ENCODE results near the gene PTPRN2. TPM values are rescaled to one million over a fixed set of nuclear protein-coding genes. Genes with fewer than 3 reads are reported as not detected.

Gene PTPRN2
- total and polyA plus RNA-seq, 2 of the 13 experiments (the other 11 are each of a cell fraction or from before 2014, with no cell fraction given), result 2.5 to 24.2 TPM

DNA sequence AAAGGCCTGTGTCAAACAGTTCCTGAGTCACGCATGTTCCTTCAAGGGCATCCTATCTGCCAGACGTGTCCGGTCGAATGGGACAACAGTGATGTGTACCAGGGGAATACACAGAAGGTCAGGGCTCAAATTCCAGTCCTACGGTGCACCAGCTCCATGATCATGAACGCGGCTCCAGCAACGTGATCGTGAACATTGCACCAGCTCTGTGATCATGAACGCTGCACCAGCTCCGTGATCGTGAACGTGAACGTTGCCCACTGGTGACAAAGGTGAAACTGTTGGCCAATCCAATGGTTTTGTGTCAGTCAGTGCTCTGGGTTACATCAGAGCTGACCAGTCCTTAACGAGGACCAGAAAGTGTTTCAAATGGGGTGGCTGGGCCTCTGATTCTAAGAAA, 4.3 kb upstream of the PTPRN2 start (continued):
- TF ChIP-seq, protein P1, sequence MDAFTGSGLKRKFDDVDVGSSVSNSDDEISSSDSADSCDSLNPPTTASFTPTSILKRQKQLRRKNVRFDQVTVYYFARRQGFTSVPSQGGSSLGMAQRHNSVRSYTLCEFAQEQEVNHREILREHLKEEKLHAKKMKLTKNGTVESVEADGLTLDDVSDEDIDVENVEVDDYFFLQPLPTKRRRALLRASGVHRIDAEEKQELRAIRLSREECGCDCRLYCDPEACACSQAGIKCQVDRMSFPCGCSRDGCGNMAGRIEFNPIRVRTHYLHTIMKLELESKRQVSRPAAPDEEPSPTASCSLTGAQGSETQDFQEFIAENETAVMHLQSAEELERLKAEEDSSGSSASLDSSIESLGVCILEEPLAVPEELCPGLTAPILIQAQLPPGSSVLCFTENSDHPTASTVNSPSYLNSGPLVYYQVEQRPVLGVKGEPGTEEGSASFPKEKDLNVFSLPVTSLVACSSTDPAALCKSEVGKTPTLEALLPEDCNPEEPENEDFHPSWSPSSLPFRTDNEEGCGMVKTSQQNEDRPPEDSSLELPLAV (CRISPR knock-in tag; conservative IDR thresholded peaks at IDR 0.05; ENCODE audit: low read depth), result no peak
- TF ChIP-seq ATF7 (IDR thresholded peaks at IDR 0.05) (no peak), ATF7 (CRISPR knock-in tag; IDR thresholded peaks at IDR 0.05) (no peak), NR3C1 (CRISPR knock-in tag; IDR thresholded peaks at IDR 0.05) (no peak), GATA4 (IDR thresholded peaks at IDR 0.05; ENCODE audit: borderline replicate concordance, low read depth) (no peak), CREB1 (IDR thresholded peaks at IDR 0.05) (no peak), CREB1 (CRISPR knock-in tag; IDR thresholded peaks at IDR 0.05) (0 out of 2 replicates have a peak, but pooled peaks have one; percentile 41), JARID2 (CRISPR knock-in tag; IDR thresholded peaks at IDR 0.05; ENCODE audit: insufficient replicate concordance) (no peak), FOXP1 (IDR thresholded peaks at IDR 0.05) (no peak), FOXP1 (CRISPR knock-in tag; IDR thresholded peaks at IDR 0.05) (peak; percentile 40; the same call in 1 of the 2 replicates), ZC3H4 (CRISPR knock-in tag; IDR thresholded peaks at IDR 0.05; ENCODE audit: borderline replicate concordance) (no peak), ZNF160 (CRISPR knock-in tag; IDR thresholded peaks at IDR 0.05) (no peak), JUND (CRISPR knock-in tag; IDR thresholded peaks at IDR 0.05) (no peak), THRA (CRISPR knock-in tag; IDR thresholded peaks at IDR 0.05; ENCODE audit: borderline replicate concordance) (no peak), HHEX (CRISPR knock-in tag; IDR thresholded peaks at IDR 0.05) (0 out of 2 replicates have a peak, but pooled peaks have one; percentile 25), ZNF556 (CRISPR knock-in tag; IDR thresholded peaks at IDR 0.05; ENCODE audit: borderline replicate concordance) (no peak; the same call in 1 of the 2 replicates), ZNF234 (CRISPR knock-in tag; conservative IDR thresholded peaks at IDR 0.05) (no peak), ZFP41 (CRISPR knock-in tag; IDR thresholded peaks at IDR 0.05; ENCODE audit: borderline replicate concordance) (no peak), NFE2L1 (CRISPR knock-in tag; IDR thresholded peaks at IDR 0.05; ENCODE audit: borderline replicate concordance) (no peak), NFIC (IDR thresholded peaks at IDR 0.05; ENCODE audit: low read length) (no peak), DNMT1 (CRISPR knock-in tag; IDR thresholded peaks at IDR 0.05) (0 out of 2 replicates have a peak, but pooled peaks have one; percentile 72), CBX5 (CRISPR knock-in tag; IDR thresholded peaks at IDR 0.05; ENCODE audit: borderline replicate concordance) (0 out of 2 replicates have a peak, but pooled peaks have one; percentile 17), ARNT2 (CRISPR knock-in tag; IDR thresholded peaks at IDR 0.05; ENCODE audit: low read depth) (no peak)
- TF ChIP-seq, protein P2, sequence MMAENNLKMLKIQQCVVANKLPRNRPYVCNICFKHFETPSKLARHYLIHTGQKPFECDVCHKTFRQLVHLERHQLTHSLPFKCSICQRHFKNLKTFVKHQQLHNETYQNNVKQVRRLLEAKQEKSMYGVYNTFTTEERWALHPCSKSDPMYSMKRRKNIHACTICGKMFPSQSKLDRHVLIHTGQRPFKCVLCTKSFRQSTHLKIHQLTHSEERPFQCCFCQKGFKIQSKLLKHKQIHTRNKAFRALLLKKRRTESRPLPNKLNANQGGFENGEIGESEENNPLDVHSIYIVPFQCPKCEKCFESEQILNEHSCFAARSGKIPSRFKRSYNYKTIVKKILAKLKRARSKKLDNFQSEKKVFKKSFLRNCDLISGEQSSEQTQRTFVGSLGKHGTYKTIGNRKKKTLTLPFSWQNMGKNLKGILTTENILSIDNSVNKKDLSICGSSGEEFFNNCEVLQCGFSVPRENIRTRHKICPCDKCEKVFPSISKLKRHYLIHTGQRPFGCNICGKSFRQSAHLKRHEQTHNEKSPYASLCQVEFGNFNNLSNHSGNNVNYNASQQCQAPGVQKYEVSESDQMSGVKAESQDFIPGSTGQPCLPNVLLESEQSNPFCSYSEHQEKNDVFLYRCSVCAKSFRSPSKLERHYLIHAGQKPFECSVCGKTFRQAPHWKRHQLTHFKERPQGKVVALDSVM (CRISPR knock-in tag; IDR thresholded peaks at IDR 0.05), result no peak
- TF ChIP-seq, protein P3, sequence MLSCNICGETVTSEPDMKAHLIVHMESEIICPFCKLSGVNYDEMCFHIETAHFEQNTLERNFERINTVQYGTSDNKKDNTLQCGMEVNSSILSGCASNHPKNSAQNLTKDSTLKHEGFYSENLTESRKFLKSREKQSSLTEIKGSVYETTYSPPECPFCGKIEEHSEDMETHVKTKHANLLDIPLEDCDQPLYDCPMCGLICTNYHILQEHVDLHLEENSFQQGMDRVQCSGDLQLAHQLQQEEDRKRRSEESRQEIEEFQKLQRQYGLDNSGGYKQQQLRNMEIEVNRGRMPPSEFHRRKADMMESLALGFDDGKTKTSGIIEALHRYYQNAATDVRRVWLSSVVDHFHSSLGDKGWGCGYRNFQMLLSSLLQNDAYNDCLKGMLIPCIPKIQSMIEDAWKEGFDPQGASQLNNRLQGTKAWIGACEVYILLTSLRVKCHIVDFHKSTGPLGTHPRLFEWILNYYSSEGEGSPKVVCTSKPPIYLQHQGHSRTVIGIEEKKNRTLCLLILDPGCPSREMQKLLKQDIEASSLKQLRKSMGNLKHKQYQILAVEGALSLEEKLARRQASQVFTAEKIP (CRISPR knock-in tag; IDR thresholded peaks at IDR 0.05; ENCODE audit: borderline replicate concordance), result 0 out of 2 replicates have a peak, but pooled peaks have one; percentile 86
